ENCODE results near the gene DLST.

Gene DLST

GRCh38 chr14:74896400-74896799 is 14.7 kb downstream of the DLST start:
- peak; percentile 88 for DNase-seq (ENCODE audit: low read depth)

GRCh38 chr14:74897642-74898041 is 15.9 kb downstream of the DLST start:
- DNase-seq (ENCODE audit: low read depth): no peak

- no peak for DNase-seq (ENCODE audit: low read depth)
Measured at GRCh38 chr14:74898083-74898482, 16.4 kb downstream of the DLST start.

- DNase-seq (ENCODE audit: low read depth): no peak
Measured at GRCh38 chr14:74898694-74899093, 17.0 kb downstream of the DLST start.

GRCh38 chr14:74902941-74903705 is 21.4 kb downstream of the DLST start:
- no peak for DNase-seq (ENCODE audit: low read depth)

- peak; percentile 36 for DNase-seq (ENCODE audit: low read depth)
Measured at GRCh38 chr14:74904635-74905503, 23.2 kb downstream of the DLST start.

- peak; percentile 40 for DNase-seq (ENCODE audit: low read depth)
Measured at GRCh38 chr14:74905595-74906142, 24.0 kb downstream of the DLST start.

GRCh38 chr14:74906925-74907521 is 25.3 kb downstream of the DLST start:
- DNase-seq (ENCODE audit: low read depth): no peak

GRCh38 chr14:74907744-74908143 is 26.0 kb downstream of the DLST start:
- no peak for DNase-seq (ENCODE audit: low read depth)

GRCh38 chr14:74908861-74909341 is 27.2 kb downstream of the DLST start:
- no peak for DNase-seq (ENCODE audit: low read depth)

- DNase-seq (ENCODE audit: low read depth): no peak
Measured at GRCh38 chr14:74909501-74909900, 27.8 kb downstream of the DLST start.

GRCh38 chr14:74909911-74910310 is 28.2 kb downstream of the DLST start:
- no peak for DNase-seq (ENCODE audit: low read depth)

GRCh38 chr14:74910556-74910955 is 28.8 kb downstream of the DLST start:
- no peak for DNase-seq (ENCODE audit: low read depth)

- DNase-seq (ENCODE audit: low read depth): no peak
Measured at GRCh38 chr14:74911221-74911620, 29.5 kb downstream of the DLST start.

GRCh38 chr14:74911704-74912103 is 30.0 kb downstream of the DLST start:
- no peak for DNase-seq (ENCODE audit: low read depth)

- DNase-seq (ENCODE audit: low read depth): no peak
Measured at GRCh38 chr14:74912111-74912510, 30.4 kb downstream of the DLST start.

GRCh38 chr14:74912801-74913200 is 31.1 kb downstream of the DLST start:
- no peak for DNase-seq (ENCODE audit: low read depth)

- no peak for DNase-seq (ENCODE audit: low read depth)
Measured at GRCh38 chr14:74913393-74913910, 31.7 kb downstream of the DLST start.

GRCh38 chr14:74913986-74914573 is 32.4 kb downstream of the DLST start:
- DNase-seq (ENCODE audit: low read depth): peak; percentile 72

- no peak for DNase-seq (ENCODE audit: low read depth)
Measured at GRCh38 chr14:74915426-74915825, 33.7 kb downstream of the DLST start.

- no peak for DNase-seq (ENCODE audit: low read depth)
Measured at GRCh38 chr14:74915826-74916225, 34.1 kb downstream of the DLST start.

- no peak for DNase-seq (ENCODE audit: low read depth)
Measured at GRCh38 chr14:74917178-74917543, 35.4 kb downstream of the DLST start.
